ENCODE measurements around the gene TMEM125. TPM values are rescaled to one million over a fixed set of nuclear protein-coding genes. Genes with fewer than 3 reads are reported as not detected.

TMEM125 gene
- total RNA-seq, 4 donors from 2014 or later = 0.20 to 2.6 (median 0.21) TPM; not detected in 1

- H3K4me3 ChIP-seq = no peak overlapping the region
- TF ChIP-seq EP300 (IDR thresholded peaks at IDR 0.05) (no peak), POLR2A (IDR thresholded peaks at IDR 0.05) (no peak)
- TF ChIP-seq, protein P1, sequence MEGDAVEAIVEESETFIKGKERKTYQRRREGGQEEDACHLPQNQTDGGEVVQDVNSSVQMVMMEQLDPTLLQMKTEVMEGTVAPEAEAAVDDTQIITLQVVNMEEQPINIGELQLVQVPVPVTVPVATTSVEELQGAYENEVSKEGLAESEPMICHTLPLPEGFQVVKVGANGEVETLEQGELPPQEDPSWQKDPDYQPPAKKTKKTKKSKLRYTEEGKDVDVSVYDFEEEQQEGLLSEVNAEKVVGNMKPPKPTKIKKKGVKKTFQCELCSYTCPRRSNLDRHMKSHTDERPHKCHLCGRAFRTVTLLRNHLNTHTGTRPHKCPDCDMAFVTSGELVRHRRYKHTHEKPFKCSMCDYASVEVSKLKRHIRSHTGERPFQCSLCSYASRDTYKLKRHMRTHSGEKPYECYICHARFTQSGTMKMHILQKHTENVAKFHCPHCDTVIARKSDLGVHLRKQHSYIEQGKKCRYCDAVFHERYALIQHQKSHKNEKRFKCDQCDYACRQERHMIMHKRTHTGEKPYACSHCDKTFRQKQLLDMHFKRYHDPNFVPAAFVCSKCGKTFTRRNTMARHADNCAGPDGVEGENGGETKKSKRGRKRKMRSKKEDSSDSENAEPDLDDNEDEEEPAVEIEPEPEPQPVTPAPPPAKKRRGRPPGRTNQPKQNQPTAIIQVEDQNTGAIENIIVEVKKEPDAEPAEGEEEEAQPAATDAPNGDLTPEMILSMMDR (IDR thresholded peaks at IDR 0.05) = no peak
- DNase-seq (ENCODE audit: low spot score in 2 of 2) = no peak
- WGBS, 2 donors = 53 to 62% methylated on average over 4 of the region's 4 CpGs
- H3K36me3 ChIP-seq = no peaks in the 10 kb centered on the region
- H3K4me1 ChIP-seq = peaks cover 0 to 5% (median 1%) of the 10 kb centered on the region in 4 donors
- H3K9me3 ChIP-seq = peaks cover 0 to 5% (median 0%) of the 10 kb centered on the region in 4 donors
- peak overlapping the region in 2 of 4 donors; percentile 13 to 34 for H3K27ac ChIP-seq
- peaks cover 0 to 1% of the 10 kb centered on the region in 2 donors for H3K27me3 ChIP-seq
These were observed 4.4 kb upstream of the TMEM125 start for GRCh38 chr1:43265431-43265830.

GRCh38 chr1:43266881-43267280 is 2.9 kb upstream of the TMEM125 start:
- WGBS, 2 donors = 93 to 95% methylated on average over 1 of the region's 1 CpG
- Histone ChIP-seq H3K27ac (no peak overlapping the region), H3K27me3 (peaks cover 0 to 15% of the 10 kb centered on the region in 2 donors), H3K9me3 (peaks cover 0 to 5% (median 0%) of the 10 kb centered on the region in 4 donors), H3K4me3 (no peak overlapping the region), H3K4me1 (peaks cover 0 to 11% (median 7%) of the 10 kb centered on the region in 4 donors), H3K36me3 (no peaks in the 10 kb centered on the region)
- DNase-seq (ENCODE audit: low spot score in 2 of 2) = no peak
- TF ChIP-seq, protein P1 (IDR thresholded peaks at IDR 0.05) = no peak
- no peak for TF ChIP-seq EP300 (IDR thresholded peaks at IDR 0.05)
- no peak for TF ChIP-seq POLR2A (IDR thresholded peaks at IDR 0.05)

- Histone ChIP-seq H3K9me3 (peaks cover 0 to 5% (median 0%) of the 10 kb centered on the region in 4 donors), H3K4me3 (no peak overlapping the region), H3K36me3 (no peaks in the 10 kb centered on the region), H3K27ac (no peak overlapping the region), H3K4me1 (peaks cover 0 to 11% (median 7%) of the 10 kb centered on the region in 4 donors), H3K27me3 (peaks cover 0 to 19% of the 10 kb centered on the region in 2 donors)
- 79 to 80% methylated on average over 9 of the region's 9 CpGs for WGBS, 2 donors
- TF ChIP-seq, protein P1 (IDR thresholded peaks at IDR 0.05) = no peak
- TF ChIP-seq POLR2A (IDR thresholded peaks at IDR 0.05) = no peak
- TF ChIP-seq EP300 (IDR thresholded peaks at IDR 0.05) = no peak
- no peak for DNase-seq (ENCODE audit: low spot score in 2 of 2)
These were observed 2.4 kb upstream of the TMEM125 start for GRCh38 chr1:43267291-43267805.

DNA sequence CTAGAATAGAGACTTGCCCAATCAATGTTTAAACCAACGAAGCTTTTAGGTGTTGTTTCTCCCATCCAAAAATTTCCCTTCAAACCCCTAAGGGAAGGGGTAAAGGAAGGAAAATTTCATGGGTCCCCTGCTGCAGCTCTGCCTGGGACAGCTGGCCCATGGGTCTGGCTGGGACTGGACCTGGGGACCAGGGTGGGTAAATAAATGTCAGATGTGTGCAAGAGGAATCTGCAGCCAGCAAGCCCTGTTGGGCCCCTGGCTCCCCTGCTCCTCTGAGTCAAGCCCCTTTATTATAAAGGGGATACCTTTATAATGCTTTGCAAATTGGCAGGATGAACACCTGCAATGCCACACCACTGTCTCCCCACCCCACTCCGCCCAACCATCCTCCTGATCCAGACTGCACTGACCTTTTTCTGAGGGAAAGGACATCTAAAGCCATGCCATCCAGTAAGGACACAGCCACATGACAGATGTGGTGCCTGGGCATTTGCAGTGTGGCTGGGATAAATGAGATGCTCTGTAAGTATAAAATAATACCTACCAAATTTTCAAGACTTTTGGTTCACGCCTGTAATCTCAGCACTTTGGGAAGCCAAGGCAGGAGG is 1.9 kb upstream of the TMEM125 start:
- Histone ChIP-seq H3K27ac (no peak overlapping the region), H3K27me3 (peaks cover 0 to 20% of the 10 kb centered on the region in 2 donors), H3K4me1 (peaks cover 0 to 11% (median 7%) of the 10 kb centered on the region in 4 donors), H3K4me3 (no peak overlapping the region), H3K9me3 (peaks cover 0 to 5% (median 0%) of the 10 kb centered on the region in 4 donors), H3K36me3 (no peaks in the 10 kb centered on the region)
- 93 to 97% methylated on average over 3 of the region's 3 CpGs for WGBS, 2 donors
- no peak for DNase-seq (ENCODE audit: low spot score in 2 of 2)
- TF ChIP-seq EP300 (IDR thresholded peaks at IDR 0.05) = no peak
- TF ChIP-seq, protein P1 (IDR thresholded peaks at IDR 0.05) = no peak
- TF ChIP-seq POLR2A (IDR thresholded peaks at IDR 0.05) = no peak

DNA sequence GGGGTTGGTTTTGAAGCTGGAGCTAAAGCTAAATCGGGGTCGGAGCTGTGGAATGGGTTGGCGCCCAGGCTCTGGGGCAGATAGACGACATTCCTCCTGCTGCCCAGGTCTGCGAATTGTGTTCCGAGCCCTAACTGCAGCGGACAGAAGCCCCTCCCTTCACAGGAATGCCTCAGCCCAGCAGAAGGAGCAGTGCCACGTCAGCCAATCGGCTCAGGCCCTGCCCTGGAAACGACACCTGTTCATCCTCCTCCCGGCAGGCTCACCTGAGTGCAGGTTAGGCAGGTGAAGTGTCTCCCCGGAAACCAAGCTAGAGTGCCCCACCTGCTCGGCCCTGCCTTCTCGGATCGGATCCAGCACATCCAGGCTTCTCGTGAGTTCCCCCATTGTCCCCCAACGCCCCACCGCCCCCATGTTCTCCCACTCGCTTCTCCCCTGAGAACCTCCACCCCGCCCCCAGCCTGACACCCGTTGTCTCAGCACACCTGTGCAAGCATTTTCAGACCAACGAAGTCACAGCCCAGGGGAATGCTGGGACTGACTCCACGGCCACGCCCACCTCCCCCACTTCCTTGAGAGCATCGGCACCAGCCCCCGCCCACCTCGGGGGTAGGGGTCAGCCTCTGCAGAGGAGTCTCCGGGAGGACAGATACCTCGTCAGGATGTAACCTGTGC is 775 bp downstream of the TMEM125 start:
- Histone ChIP-seq H3K27ac (peak overlapping the region in 1 of 4 donors; percentile 64), H3K36me3 (no peaks in the 10 kb centered on the region), H3K27me3 (peaks cover 0 to 20% of the 10 kb centered on the region in 2 donors), H3K9me3 (no peaks in the 10 kb centered on the region), H3K4me3 (peak overlapping the region in 1 of 4 donors; percentile 5), H3K4me1 (peaks cover 0 to 17% (median 7%) of the 10 kb centered on the region in 4 donors)
- no peak for TF ChIP-seq EP300 (IDR thresholded peaks at IDR 0.05)
- TF ChIP-seq, protein P1 (IDR thresholded peaks at IDR 0.05) = no peak
- no peak for TF ChIP-seq POLR2A (IDR thresholded peaks at IDR 0.05)
- DNase-seq (ENCODE audit: low spot score in 2 of 2) = no peak
- WGBS, 2 donors = 17 to 19% methylated on average over 17 to 29 of the region's 29 CpGs

Measured in tibial nerve (tissue), 4 donors.